ENCODE data around the gene STARD9.
"Not testable (repeated sequence)": the region's sequence is repeated elsewhere in the genome, so short reads cannot be mapped to it uniquely, and the experiment has no call there.

The STARD9 gene

DNA sequence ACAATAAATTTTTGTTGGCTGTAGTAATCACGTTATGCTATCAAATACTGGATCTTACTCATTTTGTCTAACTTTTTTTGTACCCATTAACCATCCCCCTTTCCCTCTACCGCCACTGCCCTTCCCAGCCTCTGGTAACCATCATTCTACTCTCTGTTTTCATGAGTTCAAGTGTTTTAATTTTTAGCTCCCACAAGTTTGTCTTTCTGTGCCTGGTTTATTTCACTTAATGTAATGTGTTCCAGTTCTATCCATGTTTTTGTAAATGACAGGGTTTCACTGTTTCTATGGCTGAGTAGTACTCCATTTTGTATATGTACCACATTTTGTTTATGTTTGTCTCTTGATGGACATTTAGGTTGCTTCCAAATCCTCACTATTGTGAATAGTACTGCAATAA lies 52.1 kb downstream of the STARD9 start:
- no peak for DNase-seq (ENCODE audit: low read depth)

GRCh38 chr15:42628761-42629160 lies 53.4 kb downstream of the STARD9 start:
- no peak for DNase-seq (ENCODE audit: low read depth)

DNA sequence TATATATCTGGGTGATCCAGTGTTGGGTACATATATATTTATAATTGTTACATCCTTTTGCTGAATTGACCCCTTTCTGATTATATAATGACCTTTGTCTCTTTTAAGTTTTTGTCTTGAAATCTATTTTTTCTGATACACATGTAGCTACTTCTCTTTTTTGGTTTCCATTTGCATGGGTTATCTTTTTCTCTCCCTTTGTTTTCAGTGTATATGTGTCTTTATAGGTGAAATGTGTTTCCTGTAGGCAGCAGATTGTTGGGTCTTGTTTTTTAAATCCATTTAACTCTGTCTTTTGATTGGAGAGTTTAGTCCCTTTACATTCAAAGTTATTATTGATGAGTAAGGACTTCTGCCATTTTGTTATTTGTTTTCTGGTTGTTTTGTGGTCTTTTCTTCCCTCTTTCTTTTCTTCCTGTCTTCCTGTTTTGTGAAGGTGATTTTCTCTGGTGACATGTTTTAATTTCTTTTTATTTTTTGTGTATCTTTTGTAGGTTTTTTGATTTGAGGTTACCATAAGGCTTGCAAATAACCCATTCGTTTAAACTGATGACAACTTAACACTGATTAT lies 56.8 kb downstream of the STARD9 start:
- DNase-seq (ENCODE audit: low read depth): no peak

DNA sequence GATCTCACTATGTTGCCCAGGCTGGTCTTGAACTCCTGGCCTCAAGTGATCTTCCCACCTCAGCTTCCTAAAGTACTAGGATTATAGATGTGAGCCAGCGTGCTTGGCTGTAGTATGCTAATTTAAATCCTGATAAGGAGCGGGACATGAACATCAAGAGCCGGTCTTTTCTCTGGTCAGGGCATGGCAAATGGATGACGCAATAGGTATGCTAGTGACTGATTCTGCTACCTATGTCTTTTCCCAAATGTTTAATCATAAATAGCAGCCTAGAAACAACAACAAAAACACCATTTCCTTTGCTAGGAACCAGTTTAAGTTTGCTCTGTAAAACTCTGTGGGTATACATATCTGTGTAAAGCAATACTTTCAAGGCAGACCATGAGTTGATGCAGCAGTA lies 64.7 kb downstream of the STARD9 start:
- no peak for DNase-seq (ENCODE audit: low read depth)

GRCh38 chr15:42650208-42651066 lies 75.0 kb downstream of the STARD9 start:
- peak; percentile 84 for DNase-seq (ENCODE audit: low read depth)

- no peak for DNase-seq (ENCODE audit: low read depth)
These were observed 90.4 kb downstream of the STARD9 start for GRCh38 chr15:42665827-42666226.

GRCh38 chr15:42667855-42668254 lies 92.4 kb downstream of the STARD9 start:
- DNase-seq (ENCODE audit: low read depth): no peak

GRCh38 chr15:42670451-42670850 lies 95.0 kb downstream of the STARD9 start:
- peak; percentile 10 for DNase-seq (ENCODE audit: low read depth)

DNA sequence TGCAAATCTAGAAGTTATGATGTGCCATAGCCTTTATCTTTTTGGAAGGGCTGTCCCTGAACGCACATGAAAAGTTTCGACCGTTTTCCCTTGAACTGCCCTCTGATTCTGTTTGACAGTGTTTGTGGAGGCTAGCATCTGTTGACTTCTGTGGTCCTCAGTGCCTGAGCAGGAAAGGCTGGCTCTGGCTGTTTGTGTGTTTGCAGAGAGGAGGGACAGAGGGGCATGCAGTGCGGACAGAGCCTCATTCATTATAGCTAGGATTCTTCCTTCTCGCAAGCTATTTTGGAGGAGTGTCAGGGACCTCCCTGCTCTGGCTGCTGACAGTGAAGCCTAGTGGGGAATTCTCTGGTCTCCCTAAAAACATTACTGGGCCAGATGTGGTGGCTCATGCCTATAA lies 97.0 kb downstream of the STARD9 start:
- DNase-seq (ENCODE audit: low read depth): no peak

DNA sequence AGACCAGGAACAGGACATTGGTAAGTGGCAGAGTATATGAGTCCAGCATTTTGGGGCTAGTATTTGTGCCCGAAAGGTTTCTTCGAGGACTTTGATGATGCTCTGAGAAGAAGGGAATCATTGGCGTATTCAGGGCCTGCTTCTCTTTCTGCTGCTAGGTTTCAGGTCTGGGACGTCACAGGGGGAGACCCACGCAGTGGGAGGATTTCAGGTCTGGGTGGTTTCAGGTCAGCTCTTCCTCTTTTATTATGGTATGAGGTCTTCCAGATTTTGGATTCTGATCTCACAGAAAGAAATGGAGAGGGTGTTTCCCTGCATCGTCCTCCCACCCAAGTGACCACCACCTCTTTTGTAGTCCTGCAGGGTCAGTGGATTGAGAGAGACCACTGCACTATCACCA lies 99.1 kb downstream of the STARD9 start:
- DNase-seq (ENCODE audit: low read depth): no peak

DNA sequence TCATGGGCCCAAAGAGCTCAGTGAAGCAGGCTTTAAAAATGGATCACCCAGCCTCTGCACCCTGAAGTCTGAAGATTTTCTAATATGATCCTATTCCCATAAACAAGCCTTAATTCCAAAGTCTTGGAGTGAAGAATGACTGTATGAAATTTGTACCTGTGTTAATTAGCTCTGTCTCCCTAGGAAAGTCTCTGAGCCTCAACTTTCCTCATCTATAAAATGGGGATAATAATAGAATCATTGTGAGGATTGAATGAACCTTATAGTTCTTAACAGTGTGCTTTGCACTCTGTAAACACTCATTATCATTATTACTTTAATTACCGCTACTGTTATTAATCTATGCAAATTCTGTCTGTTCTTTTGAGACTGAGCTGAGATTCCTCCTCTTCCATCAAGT lies 99.6 kb downstream of the STARD9 start:
- DNase-seq (ENCODE audit: low read depth): no peak

GRCh38 chr15:42679285-42680141 lies 104.1 kb downstream of the STARD9 start:
- no peak for DNase-seq (ENCODE audit: low read depth)

DNA sequence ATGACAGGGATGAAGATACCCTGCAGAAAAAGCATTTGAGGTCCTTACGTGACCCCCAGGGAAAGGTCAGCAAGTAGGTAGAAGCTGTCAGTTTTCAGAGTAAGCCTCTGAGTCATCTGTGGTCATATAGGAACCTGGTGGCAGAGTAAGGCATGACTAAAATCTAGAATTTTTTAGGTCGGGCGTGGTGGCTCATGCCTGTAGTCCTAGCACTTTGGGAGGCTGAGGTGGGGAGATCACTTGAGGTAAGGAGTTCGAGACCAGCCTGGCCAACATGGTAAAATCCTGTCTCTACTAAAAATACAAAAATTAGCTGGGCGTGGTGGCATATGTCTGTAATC lies 104.7 kb downstream of the STARD9 start:
- not testable (repeated sequence) for DNase-seq (ENCODE audit: low read depth)

GRCh38 chr15:42681119-42681518 lies 105.7 kb downstream of the STARD9 start:
- no peak for DNase-seq (ENCODE audit: low read depth)

- no peak for DNase-seq (ENCODE audit: low read depth)
These were observed 110.9 kb downstream of the STARD9 start for GRCh38 chr15:42686281-42686680.

DNA sequence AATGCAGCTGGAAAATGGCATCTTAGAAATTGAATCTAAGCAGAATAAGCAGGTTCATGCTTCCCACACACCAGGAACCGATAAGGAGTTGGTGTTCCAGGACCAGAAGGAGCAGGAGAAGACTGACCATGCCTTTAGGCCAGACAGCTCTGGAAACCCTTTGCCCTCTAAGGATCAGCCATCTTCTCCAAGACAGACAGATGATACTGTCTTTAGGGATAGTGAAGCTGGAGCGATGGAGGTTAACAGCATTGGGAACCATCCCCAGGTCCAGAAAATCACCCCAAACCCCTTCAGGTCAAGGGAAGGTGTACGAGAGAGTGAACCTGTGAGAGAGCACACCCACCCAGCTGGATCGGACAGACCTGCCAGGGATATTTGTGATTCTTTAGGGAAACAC lies 112.3 kb downstream of the STARD9 start:
- DNase-seq (ENCODE audit: low read depth): no peak

DNA sequence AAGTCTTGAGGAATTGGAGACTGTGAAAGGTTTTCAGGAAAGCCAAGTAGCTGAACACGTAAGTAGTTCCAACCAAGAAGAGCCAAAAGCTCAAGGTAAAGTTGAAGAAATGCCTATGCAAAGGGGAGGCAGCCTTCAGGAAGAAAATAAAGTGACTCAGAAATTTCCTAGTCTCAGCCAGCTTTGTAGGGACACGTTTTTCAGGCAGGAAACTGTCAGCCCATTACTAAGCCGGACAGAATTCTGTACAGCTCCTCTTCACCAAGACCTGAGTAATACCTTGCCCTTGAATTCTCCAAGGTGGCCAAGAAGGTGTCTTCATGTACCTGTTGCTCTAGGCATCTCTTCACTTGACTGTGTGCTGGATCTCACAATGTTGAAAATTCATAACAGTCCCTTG lies 112.9 kb downstream of the STARD9 start:
- no peak for DNase-seq (ENCODE audit: low read depth)

GRCh38 chr15:42691308-42691707 lies 115.9 kb downstream of the STARD9 start:
- no peak for DNase-seq (ENCODE audit: low read depth)

GRCh38 chr15:42691770-42692169 lies 116.4 kb downstream of the STARD9 start:
- no peak for DNase-seq (ENCODE audit: low read depth)

- no peak for DNase-seq (ENCODE audit: low read depth)
These were observed 117.1 kb downstream of the STARD9 start for GRCh38 chr15:42692536-42692935.

DNA sequence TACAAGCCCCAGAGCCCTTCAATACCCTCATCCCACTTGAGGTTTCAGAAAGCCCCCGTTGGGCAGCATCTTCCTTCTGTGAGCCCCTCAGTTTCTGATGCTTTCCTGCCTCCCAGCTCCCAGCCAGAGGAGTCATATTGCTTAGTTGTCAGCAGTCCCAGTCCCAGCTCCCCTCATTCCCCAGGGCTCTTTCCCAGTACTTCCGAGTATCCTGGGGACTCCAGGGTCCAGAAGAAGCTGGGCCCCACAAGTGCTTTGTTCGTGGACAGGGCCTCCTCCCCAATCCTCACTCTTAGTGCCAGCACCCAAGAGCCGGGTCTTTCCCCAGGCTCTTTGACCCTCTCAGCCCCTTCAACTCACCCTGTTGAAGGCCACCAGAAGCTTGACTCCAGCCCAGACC lies 117.6 kb downstream of the STARD9 start:
- DNase-seq (ENCODE audit: low read depth): no peak

DNA sequence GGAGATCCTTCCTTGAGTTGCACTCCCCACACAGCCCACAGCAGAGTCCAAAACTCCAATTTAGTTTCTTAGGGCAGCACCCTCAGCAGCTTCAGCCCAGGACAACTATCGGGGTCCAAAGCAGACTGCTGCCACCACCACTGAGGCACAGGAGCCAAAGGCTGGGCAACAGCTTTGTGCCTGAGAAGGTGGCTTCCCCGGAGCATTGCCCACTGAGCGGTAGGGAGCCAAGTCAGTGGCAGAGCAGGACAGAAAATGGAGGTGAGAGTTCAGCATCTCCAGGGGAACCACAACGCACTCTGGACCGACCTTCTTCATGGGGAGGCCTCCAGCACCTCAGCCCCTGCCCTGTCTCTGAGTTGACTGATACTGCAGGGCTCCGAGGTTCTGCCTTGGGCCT lies 118.1 kb downstream of the STARD9 start:
- no peak for DNase-seq (ENCODE audit: low read depth)

- no peak for DNase-seq (ENCODE audit: low read depth)
These were observed 118.5 kb downstream of the STARD9 start for GRCh38 chr15:42693942-42694341.
